Prostate gland (tissue), 2 donors: ENCODE measurements around the gene PTGER4. TPM values are rescaled to one million over a fixed set of nuclear protein-coding genes. Genes with fewer than 3 reads are reported as not detected.
"Not testable (repeated sequence)": the region's sequence is repeated elsewhere in the genome, so short reads cannot be mapped to it uniquely, and the experiment has no call there.

Source experiments
- DNase-seq: peaks from one replicate; pipeline ENCODE4 v3.0.0-alpha.2; 2019; ENCODE audit warnings: low spot score
- H3K27ac ChIP-seq, 2 donors: fragments of 200-600 bp; sonication (generic); 2 replicates each; pipeline ENCODE4 v1.5.1; 2017 to 2019
- H3K27me3 ChIP-seq: fragments of 200-600 bp; sonication (generic); replicated peaks from 2 replicates; pipeline ENCODE4 v1.5.1; 2019; ENCODE audit not compliant: insufficient read depth
- H3K36me3 ChIP-seq, 2 donors: fragments of 200-600 bp; sonication (generic); 1 replicate in 1 of 2; 2 replicates in 1 of 2; pipeline versions ENCODE4 v1.5.1 to v1.8.1; 2017 to 2019
- H3K4me1 ChIP-seq: fragments of 200-600 bp; sonication (generic); replicated peaks from 2 replicates; pipeline ENCODE4 v1.5.1; 2019
- H3K4me3 ChIP-seq, 2 donors: fragments of 200-600 bp; sonication (generic); 2 replicates each; pipeline ENCODE4 v1.5.1; 2017 to 2019
- H3K9me3 ChIP-seq: fragments of 200-600 bp; sonication (generic); 2 replicates; pipeline ENCODE4 v1.5.1; 2017
- CTCF ChIP-seq, 4 experiments: fragments of 200-600 bp in 2 of 4; fragments of 450-650 bp in 2 of 4; sonication (generic) in 2 of 4; IDR thresholded peaks; 1 replicate in 3 of 4; 2 replicates in 1 of 4; pipeline ENCODE4 v1.5.1; 2016 to 2019; ENCODE audit warnings: antibody characterized with exemption in 4 of 4, mild to moderate bottlenecking in 2 of 4, moderate library complexity in 2 of 4
- POLR2A ChIP-seq: fragments of 450-650 bp; IDR thresholded peaks from one replicate; pipeline ENCODE4 v1.6.1; 2016; ENCODE audit warnings: antibody characterized with exemption, mild to moderate bottlenecking
- POLR2AphosphoS5 ChIP-seq: sonication (generic); formaldehyde crosslinking; IDR thresholded peaks from one replicate; pipeline ENCODE4 v1.6.1; 2017; ENCODE audit warnings: antibody characterized with exemption
- WGBS: methylation state at CpG from one replicate; pipeline ENCODE4 v1.1.5; 2018; 5-methylcytosine and 5-hydroxymethylcytosine counted together
- intact Hi-C: fragments of 100-400 bp; cut with DNase I; formaldehyde crosslinking; loops from one replicate; pipeline ENCODE4 v1.14.2; 2022
- total RNA-seq, 2 donors: library from RNA; depleted of rRNA; stranded (reverse); fragments of >200 nt; gene quantifications; one replicate each; pipeline ENCODE4 v1.1.0, GENCODE V29; 2016

Gene PTGER4
- total RNA-seq, 2 donors from 2014 or later, result 22.0 to 78.3 TPM

GRCh38 chr5:40689438-40689837 lies 9.7 kb downstream of the PTGER4 start:
- no peaks in the 10 kb centered on the region for H3K27me3 ChIP-seq
- intact Hi-C loops, result loop anchor here (5.0 kb wide), 3 partner anchors 742 to 1112 kb away; no protein-coding TSS in a partner anchor

GRCh38 chr5:40690267-40690666 lies 10.6 kb downstream of the PTGER4 start:
- no peak for DNase-seq
- no peak overlapping the region for H3K4me3 ChIP-seq
- no peaks in the 10 kb centered on the region for H3K36me3 ChIP-seq
- H3K9me3 ChIP-seq, result no peaks in the 10 kb centered on the region
- no peak for TF ChIP-seq POLR2AphosphoS5
- TF ChIP-seq CTCF (IDR thresholded peaks at IDR 0.05), result no peak
- TF ChIP-seq POLR2A, result no peak
- 52% methylated on average over 3 of the region's 3 CpGs for WGBS
- peaks cover 7% of the 10 kb centered on the region for H3K4me1 ChIP-seq
- H3K27me3 ChIP-seq, result no peaks in the 10 kb centered on the region
- intact Hi-C loops, result no loop called here
- H3K27ac ChIP-seq, result no peak overlapping the region

More at GRCh38 chr5:40689438-40689837, 9.7 kb downstream of the PTGER4 start:
- Histone ChIP-seq H3K9me3 (no peaks in the 10 kb centered on the region), H3K36me3 (no peaks in the 10 kb centered on the region), H3K27ac (no peak overlapping the region), H3K4me3 (no peak overlapping the region), H3K4me1 (peaks cover 10% of the 10 kb centered on the region)
- TF ChIP-seq POLR2AphosphoS5, result peak; percentile 30
- TF ChIP-seq CTCF (IDR thresholded peaks at IDR 0.05), result no peak
- TF ChIP-seq POLR2A, result no peak
- DNase-seq, result no peak
- 17% methylated on average over 3 of the region's 3 CpGs for WGBS

- no peak overlapping the region for H3K27ac ChIP-seq
- WGBS, result 95% methylated on average over 9 of the region's 9 CpGs
- TF ChIP-seq POLR2AphosphoS5, result no peak
- no peak for TF ChIP-seq CTCF (IDR thresholded peaks at IDR 0.05)
- TF ChIP-seq POLR2A, result no peak
- intact Hi-C loops, result no loop called here
- H3K27me3 ChIP-seq, result no peaks in the 10 kb centered on the region
- no peaks in the 10 kb centered on the region for H3K36me3 ChIP-seq
- no peak for DNase-seq
- H3K4me1 ChIP-seq, result no peaks in the 10 kb centered on the region
- H3K4me3 ChIP-seq, result no peak overlapping the region
- no peaks in the 10 kb centered on the region for H3K9me3 ChIP-seq
Observed at GRCh38 chr5:40691894-40692293, 12.2 kb downstream of the PTGER4 start.

- TF ChIP-seq POLR2AphosphoS5 (no peak), CTCF (IDR thresholded peaks at IDR 0.05) (no peak), POLR2A (no peak)
- intact Hi-C loops, result no loop called here
- no peak overlapping the region for H3K27ac ChIP-seq
- no peak overlapping the region for H3K4me3 ChIP-seq
- DNase-seq, result no peak
- H3K4me1 ChIP-seq, result no peaks in the 10 kb centered on the region
- H3K27me3 ChIP-seq, result no peaks in the 10 kb centered on the region
- no peaks in the 10 kb centered on the region for H3K9me3 ChIP-seq
- no peaks in the 10 kb centered on the region for H3K36me3 ChIP-seq
Observed at GRCh38 chr5:40694433-40694832, 14.7 kb downstream of the PTGER4 start.

- no peak overlapping the region for H3K4me3 ChIP-seq
- DNase-seq, result no peak
- intact Hi-C loops, result no loop called here
- no peaks in the 10 kb centered on the region for H3K4me1 ChIP-seq
- H3K36me3 ChIP-seq, result no peaks in the 10 kb centered on the region
- H3K27ac ChIP-seq, result no peak overlapping the region
- no peaks in the 10 kb centered on the region for H3K27me3 ChIP-seq
- TF ChIP-seq CTCF (IDR thresholded peaks at IDR 0.05), result no peak
- no peak for TF ChIP-seq POLR2A
- H3K9me3 ChIP-seq, result no peaks in the 10 kb centered on the region
- WGBS, result 79% methylated on average over 5 of the region's 5 CpGs
Observed at GRCh38 chr5:40700116-40700782, 20.5 kb downstream of the PTGER4 start.

- H3K36me3 ChIP-seq, H3K4me3 ChIP-seq, DNase-seq, intact Hi-C loops, H3K9me3 ChIP-seq, H3K27me3 ChIP-seq, H3K27ac ChIP-seq, H3K4me1 ChIP-seq: not testable (repeated sequence)
Observed at GRCh38 chr5:40702027-40702426, 22.3 kb downstream of the PTGER4 start.

- H3K4me1 ChIP-seq, H3K27me3 ChIP-seq, DNase-seq, H3K4me3 ChIP-seq, H3K27ac ChIP-seq, H3K36me3 ChIP-seq, H3K9me3 ChIP-seq, intact Hi-C loops: not testable (repeated sequence)
- 74% methylated on average over 1 of the region's 1 CpG for WGBS
Observed at GRCh38 chr5:40705484-40705883, 25.8 kb downstream of the PTGER4 start.
